K562 (cell line): ENCODE data around the gene PLRG1. TPM values are rescaled to one million over a fixed set of nuclear protein-coding genes. Genes with fewer than 3 reads are reported as not detected.

ENCODE experiments used
- ATF3 ChIP-seq, 2 experiments: fragments of 450-650 bp in 1 of 2; sonication (generic) in 1 of 2; formaldehyde crosslinking in 1 of 2; IDR thresholded peaks in 1 of 2; conservative IDR thresholded peaks in 1 of 2; 2 replicates each; pipeline versions ENCODE4 v1.6.1 to v1.8.1; 2016 to 2023; ENCODE audit warnings: mild to moderate bottlenecking in 2 of 2, moderate library complexity in 2 of 2, inconsistent platforms in 1 of 2, missing genetic modification reagents in 1 of 2
- ATF7 ChIP-seq: fragments of 450-650 bp; IDR thresholded peaks from 2 replicates; pipeline ENCODE4 v1.7.1; 2014; ENCODE audit warnings: mild to moderate bottlenecking, moderate library complexity
- CHD4 ChIP-seq: fragments of 200-600 bp; sonication (generic); IDR thresholded peaks from 3 replicates; pipeline ENCODE4 v1.6.1; 2012; ENCODE audit warnings: low read depth, mild to moderate bottlenecking, mixed read lengths, low read length, inconsistent platforms; ENCODE audit not compliant: insufficient read depth, insufficient replicate concordance, poor library complexity, severe bottlenecking
- CREB1 ChIP-seq, 2 experiments: sonication (generic) in 1 of 2; formaldehyde crosslinking in 1 of 2; IDR thresholded peaks; 2 replicates each; pipeline versions ENCODE4 v1.6.1 to v1.8.0; 2012 to 2022; ENCODE audit warnings: inconsistent platforms in 1 of 2, mild to moderate bottlenecking in 1 of 2, missing genetic modification reagents in 1 of 2, moderate library complexity in 1 of 2
- DACH1 ChIP-seq: fragments of 450-650 bp; IDR thresholded peaks from 2 replicates; pipeline ENCODE4 v1.6.1; 2018; ENCODE audit not compliant: partially characterized antibody
- HDAC1 ChIP-seq, 2 experiments: fragments of 450-650 bp; IDR thresholded peaks; 2 replicates each; pipeline ENCODE4 v1.6.1; 2016 to 2017; ENCODE audit warnings: inconsistent platforms in 1 of 2, mild to moderate bottlenecking in 1 of 2, moderate library complexity in 1 of 2
- HMGXB4 ChIP-seq: sonication (generic); formaldehyde crosslinking; IDR thresholded peaks from 2 replicates; pipeline ENCODE4 v1.8.1; 2023; ENCODE audit warnings: mild to moderate bottlenecking, missing genetic modification reagents
- HNRNPUL1 ChIP-seq: fragments of 200-400 bp; formaldehyde crosslinking; IDR thresholded peaks from 2 replicates; pipeline ENCODE4 v1.6.1; 2017; ENCODE audit warnings: low read length
- MCM3 ChIP-seq: fragments of 450-650 bp; IDR thresholded peaks from 2 replicates; pipeline ENCODE4 v1.6.1; 2016
- MTA3 ChIP-seq: fragments of 450-650 bp; formaldehyde crosslinking; IDR thresholded peaks from 2 replicates; pipeline ENCODE4 v1.6.1; 2017; ENCODE audit warnings: mild to moderate bottlenecking, borderline replicate concordance
- NFATC3 ChIP-seq: fragments of 450-650 bp; IDR thresholded peaks from 2 replicates; pipeline ENCODE4 v1.6.1; 2017; ENCODE audit warnings: mild to moderate bottlenecking
- PCBP2 ChIP-seq: fragments of 200-400 bp; formaldehyde crosslinking; IDR thresholded peaks from 2 replicates; pipeline ENCODE4 v1.6.1; 2018; ENCODE audit warnings: low read length, low read depth, mild to moderate bottlenecking, moderate library complexity; ENCODE audit not compliant: poor library complexity, severe bottlenecking
- PRPF4 ChIP-seq: fragments of 200-400 bp; formaldehyde crosslinking; IDR thresholded peaks from one replicate; pipeline ENCODE4 v1.6.1; 2017; ENCODE audit warnings: low read length, low read depth, mild to moderate bottlenecking; ENCODE audit not compliant: insufficient read depth, poor library complexity, severe bottlenecking
- RAD21 ChIP-seq, 2 experiments: fragments of 250-450 bp in 1 of 2; fragments of 450-650 bp in 1 of 2; sonication (Bioruptor Pico) in 1 of 2; formaldehyde crosslinking in 1 of 2; IDR thresholded peaks in 1 of 2; conservative IDR thresholded peaks in 1 of 2; 2 replicates each; pipeline versions ENCODE4 v1.4.0 to v1.8.0; 2020 to 2022; ENCODE audit warnings: mild to moderate bottlenecking in 2 of 2, moderate library complexity in 1 of 2
- TARDBP ChIP-seq: fragments of 450-650 bp; IDR thresholded peaks from 2 replicates; pipeline ENCODE4 v1.6.1; 2016
- TCFL5 ChIP-seq: fragments of 250-450 bp; sonication (Bioruptor Pico); conservative IDR thresholded peaks from 2 replicates; pipeline ENCODE4 v1.6.1; 2021; ENCODE audit warnings: mild to moderate bottlenecking, moderate library complexity, matching md5 sums
- U2AF2 ChIP-seq: fragments of 200-400 bp; formaldehyde crosslinking; optimal IDR thresholded peaks from 2 replicates; pipeline ENCODE3; 2017; ENCODE audit warnings: low read depth, mild to moderate bottlenecking, low read length
- ZNF133 ChIP-seq: fragments of 250-450 bp; sonication (Bioruptor Pico); IDR thresholded peaks from 2 replicates; pipeline ENCODE4 v1.4.0; 2020; ENCODE audit warnings: mild to moderate bottlenecking
- polyA plus RNA-seq, 8 experiments: library from polyadenylated mRNA; depleted of rRNA in 4 of 8; stranded (reverse) in 5 of 8; unstranded in 3 of 8; fragments of >200 nt; fragmentation: Nextera tagmentation in 2 of 8; fragmentation: Illumina TruSeq in 1 of 8; extraction: Ambion mirVana in 2 of 8; extraction: Trizol in 1 of 8; gene quantifications; 2 replicates each; pipeline versions ENCODE4 v1.2.1 to v1.2.3, GENCODE V29; 2011 to 2014; ENCODE audit warnings: inconsistent platforms in 1 of 8, missing spikeins in 1 of 8
- total RNA-seq, 7 experiments: library from RNA; depleted of rRNA in 6 of 7; stranded (reverse); fragments of >200 nt in 6 of 7; fragmentation: Illumina TruSeq in 2 of 7; extraction: Trizol in 2 of 7; gene quantifications; 2 replicates each; pipeline versions ENCODE4 v1.2.1 to v1.2.3, GENCODE V29; 2011 to 2021; ENCODE audit warnings: low replicate concordance in 1 of 7
- TF ChIP-seq, protein P1 (sequence below), 2 experiments: fragments of 450-650 bp; conservative IDR thresholded peaks; 2 replicates each; pipeline ENCODE4 v1.6.1; 2017; ENCODE audit warnings: mild to moderate bottlenecking in 2 of 2, moderate library complexity in 2 of 2
- TF ChIP-seq, protein P2 (sequence below): sonication (generic); formaldehyde crosslinking; IDR thresholded peaks from 2 replicates; pipeline ENCODE4 v1.8.0; 2022; ENCODE audit warnings: mild to moderate bottlenecking, missing genetic modification reagents, borderline replicate concordance

PLRG1 gene
- total and polyA plus RNA-seq, 9 of the 15 experiments (the other 6 are each of a cell fraction or from before 2014, with no cell fraction given): 48.0 to 248 (median 120) TPM

GRCh38 chr4:154559494-154560418 is 9.6 kb upstream of the PLRG1 start (continued):
- 0 out of 2 replicates have a peak, but pooled peaks have one; percentile 38 for TF ChIP-seq CREB1 (IDR thresholded peaks at IDR 0.05)
- 0 out of 2 replicates have a peak, but pooled peaks have one; percentile 41 for TF ChIP-seq CREB1 (CRISPR knock-in tag; IDR thresholded peaks at IDR 0.05)
- TF ChIP-seq, protein P1, sequence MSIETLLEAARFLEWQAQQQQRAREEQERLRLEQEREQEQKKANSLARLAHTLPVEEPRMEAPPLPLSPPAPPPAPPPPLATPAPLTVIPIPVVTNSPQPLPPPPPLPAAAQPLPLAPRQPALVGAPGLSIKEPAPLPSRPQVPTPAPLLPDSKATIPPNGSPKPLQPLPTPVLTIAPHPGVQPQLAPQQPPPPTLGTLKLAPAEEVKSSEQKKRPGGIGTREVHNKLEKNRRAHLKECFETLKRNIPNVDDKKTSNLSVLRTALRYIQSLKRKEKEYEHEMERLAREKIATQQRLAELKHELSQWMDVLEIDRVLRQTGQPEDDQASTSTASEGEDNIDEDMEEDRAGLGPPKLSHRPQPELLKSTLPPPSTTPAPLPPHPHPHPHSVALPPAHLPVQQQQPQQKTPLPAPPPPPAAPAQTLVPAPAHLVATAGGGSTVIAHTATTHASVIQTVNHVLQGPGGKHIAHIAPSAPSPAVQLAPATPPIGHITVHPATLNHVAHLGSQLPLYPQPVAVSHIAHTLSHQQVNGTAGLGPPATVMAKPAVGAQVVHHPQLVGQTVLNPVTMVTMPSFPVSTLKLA (conservative IDR thresholded peaks at IDR 0.05): no peak
- TF ChIP-seq TARDBP: no peak
- no peak for TF ChIP-seq HNRNPUL1
- no peak for TF ChIP-seq MCM3
- no peak for TF ChIP-seq NFATC3
- TF ChIP-seq ATF3 (IDR thresholded peaks at IDR 0.05): peak; percentile 70
- no peak for TF ChIP-seq ATF3 (CRISPR knock-in tag; conservative IDR thresholded peaks at IDR 0.05)
- TF ChIP-seq HDAC1 (IDR thresholded peaks at IDR 0.05): no peak
- peak; percentile 81 to 95 for TF ChIP-seq RAD21 (CRISPR knock-in tag; conservative IDR thresholded peaks at IDR 0.05 in 1 of 2, IDR thresholded peaks at IDR 0.05 in 1 of 2)
- no peak for TF ChIP-seq MTA3
- TF ChIP-seq ATF7: peak; percentile 69; the same call in 1 of the 2 replicates
- TF ChIP-seq U2AF2: no peak
- TF ChIP-seq CHD4: no peak
- TF ChIP-seq, protein P2, sequence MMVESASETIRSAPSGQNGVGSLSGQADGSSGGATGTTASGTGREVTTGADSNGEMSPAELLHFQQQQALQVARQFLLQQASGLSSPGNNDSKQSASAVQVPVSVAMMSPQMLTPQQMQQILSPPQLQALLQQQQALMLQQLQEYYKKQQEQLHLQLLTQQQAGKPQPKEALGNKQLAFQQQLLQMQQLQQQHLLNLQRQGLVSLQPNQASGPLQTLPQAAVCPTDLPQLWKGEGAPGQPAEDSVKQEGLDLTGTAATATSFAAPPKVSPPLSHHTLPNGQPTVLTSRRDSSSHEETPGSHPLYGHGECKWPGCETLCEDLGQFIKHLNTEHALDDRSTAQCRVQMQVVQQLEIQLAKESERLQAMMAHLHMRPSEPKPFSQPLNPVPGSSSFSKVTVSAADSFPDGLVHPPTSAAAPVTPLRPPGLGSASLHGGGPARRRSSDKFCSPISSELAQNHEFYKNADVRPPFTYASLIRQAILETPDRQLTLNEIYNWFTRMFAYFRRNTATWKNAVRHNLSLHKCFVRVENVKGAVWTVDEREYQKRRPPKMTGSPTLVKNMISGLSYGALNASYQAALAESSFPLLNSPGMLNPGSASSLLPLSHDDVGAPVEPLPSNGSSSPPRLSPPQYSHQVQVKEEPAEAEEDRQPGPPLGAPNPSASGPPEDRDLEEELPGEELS: no peak
- no peak for TF ChIP-seq TCFL5 (CRISPR knock-in tag)
- no peak for TF ChIP-seq ZNF133 (CRISPR knock-in tag)
- no peak for TF ChIP-seq PCBP2
- TF ChIP-seq PRPF4: no peak
- no peak for TF ChIP-seq DACH1
- TF ChIP-seq HMGXB4 (CRISPR knock-in tag): no peak
